SHP77 (cell line): ENCODE data around the gene LINC00632.

Experiments
- DNase-seq, 2 experiments: peaks; one replicate each; lab custom pipeline; 2025; lab: John Stamatoyannopoulos, UW

LINC00632 gene

GRCh38 chrX:140765043-140765784 is 55.7 kb downstream of the LINC00632 start:
- DNase-seq: no peak

- peak in 1 of 2 experiments; percentile 1 for DNase-seq
Measured at GRCh38 chrX:140766024-140766611, 56.6 kb downstream of the LINC00632 start.

- DNase-seq: no peak
Measured at GRCh38 chrX:140767646-140768045, 58.1 kb downstream of the LINC00632 start.

GRCh38 chrX:140775211-140775610 is 65.7 kb downstream of the LINC00632 start:
- DNase-seq: no peak

GRCh38 chrX:140776320-140776719 is 66.8 kb downstream of the LINC00632 start:
- no peak for DNase-seq

- DNase-seq: no peak
Measured at GRCh38 chrX:140794642-140795041, 85.1 kb downstream of the LINC00632 start.

- DNase-seq: no peak
Measured at GRCh38 chrX:140799216-140799615, 89.7 kb downstream of the LINC00632 start.

GRCh38 chrX:140804292-140804691 is 94.7 kb downstream of the LINC00632 start:
- DNase-seq: no peak

- DNase-seq: no peak
Measured at GRCh38 chrX:140815868-140816267, 106.3 kb downstream of the LINC00632 start.

- no peak for DNase-seq
Measured at GRCh38 chrX:140817943-140818342, 108.4 kb downstream of the LINC00632 start.

- DNase-seq: no peak
Measured at GRCh38 chrX:140821280-140821679, 111.7 kb downstream of the LINC00632 start.

- no peak for DNase-seq
Measured at GRCh38 chrX:140822184-140822583, 112.6 kb downstream of the LINC00632 start.

GRCh38 chrX:140822861-140823260 is 113.3 kb downstream of the LINC00632 start:
- DNase-seq: no peak

GRCh38 chrX:140836874-140837273 is 127.3 kb downstream of the LINC00632 start:
- DNase-seq: no peak
